A673 (cell line): ENCODE results near the gene ZC3HAV1.

Source experiments
- CTCF ChIP-seq: fragments of 300-800, 200-600 bp; sonication (generic); conservative IDR thresholded peaks from 2 replicates; pipeline ENCODE4 v1.5.1; 2017; ENCODE audit warnings: low read depth, mild to moderate bottlenecking, antibody characterized with exemption, low read length, moderate library complexity, mixed read lengths
- EZH2 ChIP-seq: fragments of 200-600 bp; sonication (generic); IDR thresholded peaks from 2 replicates; pipeline ENCODE4 v1.6.1; 2017; ENCODE audit warnings: borderline replicate concordance, low read depth, mild to moderate bottlenecking, mixed read lengths, antibody characterized with exemption, low read length; ENCODE audit not compliant: poor library complexity, severe bottlenecking

- no peak for TF ChIP-seq CTCF
- no peak for TF ChIP-seq EZH2
Measured at GRCh38 chr7:139086454-139086853, 23.1 kb downstream of the ZC3HAV1 start.
